Smooth muscle cell (in vitro differentiated cells): ENCODE measurements around the gene PMM2. TPM values are rescaled to one million over a fixed set of nuclear protein-coding genes. Genes with fewer than 3 reads are reported as not detected.

Source experiments
- DNase-seq: peaks from one replicate; lab custom pipeline; 2025; ENCODE audit not compliant: unreplicated experiment; lab: John Stamatoyannopoulos, UW
- H2AFZ ChIP-seq: fragments of 200-600 bp; sonication (generic); 2 replicates; pipeline ENCODE4 v1.6.0; 2016; ENCODE audit warnings: antibody characterized with exemption, low read depth, mild to moderate bottlenecking
- H3F3A ChIP-seq: fragments of 200-600 bp; sonication (generic); 2 replicates; pipeline ENCODE4 v1.6.0; 2017; ENCODE audit warnings: antibody characterized with exemption, low read depth
- H3K27ac ChIP-seq: fragments of 200-600 bp; sonication (generic); 2 replicates; pipeline ENCODE4 v1.5.1; 2016; ENCODE audit warnings: low read depth, mild to moderate bottlenecking
- H3K27me3 ChIP-seq: fragments of 200-600 bp; sonication (generic); 2 replicates; pipeline ENCODE4 v1.6.1; 2016; ENCODE audit warnings: low read depth, mild to moderate bottlenecking
- H3K36me3 ChIP-seq: fragments of 200-600 bp; sonication (generic); 2 replicates; pipeline ENCODE4 v1.5.1; 2016; ENCODE audit warnings: low read depth
- H3K4me1 ChIP-seq: fragments of 200-600 bp; sonication (generic); 2 replicates; pipeline ENCODE4 v1.5.1; 2016; ENCODE audit warnings: low read depth
- H3K4me2 ChIP-seq: fragments of 200-600 bp; sonication (generic); 2 replicates; pipeline ENCODE4 v1.6.0; 2016; ENCODE audit warnings: mild to moderate bottlenecking
- H3K4me3 ChIP-seq: fragments of 200-600 bp; sonication (generic); 2 replicates; pipeline ENCODE4 v1.5.1; 2016; ENCODE audit warnings: mild to moderate bottlenecking
- H3K79me2 ChIP-seq: fragments of 200-600 bp; sonication (generic); 2 replicates; pipeline ENCODE4 v1.6.0; 2016; ENCODE audit warnings: low read depth, mild to moderate bottlenecking
- H3K9ac ChIP-seq: fragments of 200-600 bp; sonication (generic); 2 replicates; pipeline ENCODE4 v1.6.0; 2016; ENCODE audit warnings: low read depth
- H3K9me3 ChIP-seq: fragments of 200-600 bp; sonication (generic); replicated peaks from 2 replicates; pipeline ENCODE4 v1.5.1; 2016; ENCODE audit warnings: low read depth
- H4K20me1 ChIP-seq: fragments of 200-600 bp; sonication (generic); 2 replicates; pipeline ENCODE4 v1.6.0; 2016; ENCODE audit warnings: low read depth
- WGBS: methylation state at CpG from one replicate; pipeline ENCODE4 v1.1.7; 2016; ENCODE audit warnings: low lambda C conversion rate; 5-methylcytosine and 5-hydroxymethylcytosine counted together
- polyA plus RNA-seq: library from polyadenylated mRNA; unstranded; fragments of >200 nt; fragmentation: Nextera tagmentation; extraction: Ambion mirVana; gene quantifications from 2 replicates; pipeline ENCODE4 v1.2.1, GENCODE V29; 2016
- total RNA-seq: library from RNA; depleted of rRNA; stranded (reverse); fragments of >200 nt; gene quantifications from 2 replicates; pipeline ENCODE4 v1.2.3, GENCODE V29; 2014
- TF ChIP-seq, protein P1 (sequence below): fragments of 200-600 bp; sonication (generic); IDR thresholded peaks from 2 replicates; pipeline ENCODE4 v1.5.1; 2017; ENCODE audit warnings: borderline replicate concordance, mild to moderate bottlenecking, antibody characterized with exemption; ENCODE audit not compliant: insufficient read depth, poor library complexity, severe bottlenecking

The PMM2 gene
- total and polyA plus RNA-seq, 2 experiments from 2014 or later, result 31.4 to 33.5 TPM

DNA sequence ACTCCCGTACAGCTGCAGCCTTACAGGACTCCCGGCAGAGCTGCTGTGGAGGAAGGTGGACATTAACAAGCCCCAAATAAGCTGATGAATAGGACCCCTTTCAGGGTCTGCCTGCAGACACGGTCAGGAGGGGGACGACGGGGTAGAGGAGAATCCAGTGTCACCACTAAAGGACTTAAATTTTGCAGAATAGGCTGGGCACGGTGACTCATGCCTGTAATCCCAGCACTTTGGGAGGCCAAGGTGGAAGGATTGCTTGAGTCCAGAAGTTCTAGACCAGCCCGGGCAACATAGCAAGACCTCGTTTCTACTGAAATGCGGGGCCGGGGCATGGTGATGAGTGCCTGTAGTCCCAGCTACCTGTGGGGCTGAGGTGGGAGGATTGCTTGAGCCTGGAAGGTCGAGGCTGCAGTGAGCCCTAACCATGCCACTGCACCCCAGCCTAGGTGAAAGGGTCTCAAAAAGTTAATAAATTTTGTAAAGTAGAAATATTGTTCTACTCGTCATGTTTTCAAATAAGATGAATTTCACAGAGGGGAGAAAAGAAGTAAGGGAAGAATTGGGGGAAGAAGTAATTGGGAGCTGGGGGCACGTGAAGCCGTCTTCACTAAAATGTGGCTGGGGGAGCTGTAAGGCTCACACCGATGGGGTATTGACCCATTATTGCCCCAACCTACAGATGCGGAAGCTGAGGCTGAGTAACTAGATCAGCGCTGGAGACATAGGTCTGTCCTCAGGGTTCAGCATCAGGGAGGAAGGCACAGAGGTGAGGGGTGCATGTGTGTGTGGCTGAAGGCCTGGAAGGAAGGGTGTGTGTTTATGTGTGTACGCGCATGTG, 89.2 kb downstream of the PMM2 start:
- 85% methylated on average over 19 of the region's 19 CpGs for WGBS

DNA sequence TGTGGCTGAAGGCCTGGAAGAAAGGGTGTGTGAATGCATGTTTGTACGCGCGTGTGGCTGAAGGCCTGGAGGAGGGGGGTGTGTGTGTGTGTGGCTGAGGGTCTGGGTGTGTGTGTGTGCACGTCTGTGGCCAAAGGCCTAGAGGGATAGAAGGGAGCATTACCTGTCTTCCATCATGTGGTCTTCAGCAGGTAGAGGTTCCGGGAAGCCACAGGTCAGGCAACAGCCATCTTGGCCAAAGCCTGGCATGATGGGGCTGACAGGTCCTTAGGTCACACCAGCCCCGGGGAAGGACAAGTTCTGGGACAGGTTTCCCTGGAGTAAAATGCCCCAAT, 89.8 kb downstream of the PMM2 start:
- H3K9me3 ChIP-seq, result no peaks in the 10 kb centered on the region
- WGBS, result 95% methylated on average over 5 of the region's 6 CpGs
- H3K9ac ChIP-seq, result no peak overlapping the region
- H4K20me1 ChIP-seq, result peaks cover 76% of the 10 kb centered on the region
- H3K4me3 ChIP-seq, result no peak overlapping the region
- H3K27me3 ChIP-seq, result no peaks in the 10 kb centered on the region
- TF ChIP-seq, protein P1, sequence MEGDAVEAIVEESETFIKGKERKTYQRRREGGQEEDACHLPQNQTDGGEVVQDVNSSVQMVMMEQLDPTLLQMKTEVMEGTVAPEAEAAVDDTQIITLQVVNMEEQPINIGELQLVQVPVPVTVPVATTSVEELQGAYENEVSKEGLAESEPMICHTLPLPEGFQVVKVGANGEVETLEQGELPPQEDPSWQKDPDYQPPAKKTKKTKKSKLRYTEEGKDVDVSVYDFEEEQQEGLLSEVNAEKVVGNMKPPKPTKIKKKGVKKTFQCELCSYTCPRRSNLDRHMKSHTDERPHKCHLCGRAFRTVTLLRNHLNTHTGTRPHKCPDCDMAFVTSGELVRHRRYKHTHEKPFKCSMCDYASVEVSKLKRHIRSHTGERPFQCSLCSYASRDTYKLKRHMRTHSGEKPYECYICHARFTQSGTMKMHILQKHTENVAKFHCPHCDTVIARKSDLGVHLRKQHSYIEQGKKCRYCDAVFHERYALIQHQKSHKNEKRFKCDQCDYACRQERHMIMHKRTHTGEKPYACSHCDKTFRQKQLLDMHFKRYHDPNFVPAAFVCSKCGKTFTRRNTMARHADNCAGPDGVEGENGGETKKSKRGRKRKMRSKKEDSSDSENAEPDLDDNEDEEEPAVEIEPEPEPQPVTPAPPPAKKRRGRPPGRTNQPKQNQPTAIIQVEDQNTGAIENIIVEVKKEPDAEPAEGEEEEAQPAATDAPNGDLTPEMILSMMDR, result no peak
- no peak overlapping the region for H2AFZ ChIP-seq
- H3K4me1 ChIP-seq, result peaks cover 14% of the 10 kb centered on the region
- no peaks in the 10 kb centered on the region for H3K36me3 ChIP-seq
- no peak overlapping the region for H3K4me2 ChIP-seq
- no peaks in the 10 kb centered on the region for H3K79me2 ChIP-seq
- H3K27ac ChIP-seq, result no peak overlapping the region
- DNase-seq, result no peak
- H3F3A ChIP-seq, result peaks cover 4% of the 10 kb centered on the region

More for the DNA sequence above, 89.2 kb downstream of the PMM2 start:
- no peak overlapping the region for H3K9ac ChIP-seq
- no peaks in the 10 kb centered on the region for H3K79me2 ChIP-seq
- H3K4me2 ChIP-seq, result peak overlapping the region; percentile 49
- TF ChIP-seq, protein P1, result no peak
- H3K4me1 ChIP-seq, result peaks cover 14% of the 10 kb centered on the region
- DNase-seq, result no peak
- no peaks in the 10 kb centered on the region for H3K9me3 ChIP-seq
- no peak overlapping the region for H2AFZ ChIP-seq
- no peak overlapping the region for H3K27ac ChIP-seq
- H3K4me3 ChIP-seq, result no peak overlapping the region
- peaks cover 4% of the 10 kb centered on the region for H3F3A ChIP-seq
- H3K36me3 ChIP-seq, result no peaks in the 10 kb centered on the region
- peaks cover 71% of the 10 kb centered on the region for H4K20me1 ChIP-seq
- no peaks in the 10 kb centered on the region for H3K27me3 ChIP-seq

DNA sequence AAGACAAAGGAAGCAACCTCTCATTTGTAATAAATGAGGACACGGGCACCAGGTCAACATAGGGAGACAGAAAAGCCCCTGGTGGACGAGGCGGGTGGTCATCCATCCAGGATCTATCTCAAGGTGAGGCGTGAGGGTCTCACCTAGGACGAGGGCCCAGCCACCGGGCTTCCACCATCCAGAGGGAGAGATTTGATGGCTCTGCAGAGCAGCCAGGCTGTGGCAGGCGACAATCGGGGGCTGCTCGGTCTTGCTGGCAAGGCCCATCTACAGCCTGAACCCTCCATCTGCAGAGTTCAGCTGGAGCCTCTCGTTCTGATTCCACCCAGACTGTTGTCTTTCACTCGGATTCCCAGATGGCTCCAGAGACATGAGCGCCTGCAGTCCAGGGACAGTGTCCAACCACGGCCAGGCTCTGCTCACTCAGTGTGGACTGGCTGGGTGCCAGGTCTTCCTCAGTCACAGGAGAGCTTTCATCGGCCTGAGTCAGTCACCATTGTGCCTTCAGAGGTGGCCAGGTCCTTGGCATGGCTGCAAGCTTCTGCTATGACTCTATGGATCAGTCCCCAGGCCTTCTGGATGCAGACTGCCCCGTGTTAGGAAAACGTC, 90.4 kb downstream of the PMM2 start:
- Histone ChIP-seq H4K20me1 (peaks cover 81% of the 10 kb centered on the region), H3K4me3 (no peak overlapping the region), H3K9me3 (no peaks in the 10 kb centered on the region), H3K27ac (peak overlapping the region; percentile 37), H3K79me2 (peaks cover 3% of the 10 kb centered on the region), H3F3A (peaks cover 7% of the 10 kb centered on the region), H3K36me3 (peaks cover 1% of the 10 kb centered on the region), H2AFZ (no peak overlapping the region), H3K9ac (no peak overlapping the region), H3K4me1 (peaks cover 14% of the 10 kb centered on the region), H3K4me2 (peak overlapping the region; percentile 24), H3K27me3 (no peaks in the 10 kb centered on the region)
- WGBS, result 72% methylated on average over 16 of the region's 16 CpGs
- DNase-seq, result peak; percentile 25
- TF ChIP-seq, protein P1, result no peak
